ENCODE data around the gene PHF1.
"Not testable (repeated sequence)": the region's sequence is repeated elsewhere in the genome, so short reads cannot be mapped to it uniquely, and the experiment has no call there.

Gene PHF1

DNA sequence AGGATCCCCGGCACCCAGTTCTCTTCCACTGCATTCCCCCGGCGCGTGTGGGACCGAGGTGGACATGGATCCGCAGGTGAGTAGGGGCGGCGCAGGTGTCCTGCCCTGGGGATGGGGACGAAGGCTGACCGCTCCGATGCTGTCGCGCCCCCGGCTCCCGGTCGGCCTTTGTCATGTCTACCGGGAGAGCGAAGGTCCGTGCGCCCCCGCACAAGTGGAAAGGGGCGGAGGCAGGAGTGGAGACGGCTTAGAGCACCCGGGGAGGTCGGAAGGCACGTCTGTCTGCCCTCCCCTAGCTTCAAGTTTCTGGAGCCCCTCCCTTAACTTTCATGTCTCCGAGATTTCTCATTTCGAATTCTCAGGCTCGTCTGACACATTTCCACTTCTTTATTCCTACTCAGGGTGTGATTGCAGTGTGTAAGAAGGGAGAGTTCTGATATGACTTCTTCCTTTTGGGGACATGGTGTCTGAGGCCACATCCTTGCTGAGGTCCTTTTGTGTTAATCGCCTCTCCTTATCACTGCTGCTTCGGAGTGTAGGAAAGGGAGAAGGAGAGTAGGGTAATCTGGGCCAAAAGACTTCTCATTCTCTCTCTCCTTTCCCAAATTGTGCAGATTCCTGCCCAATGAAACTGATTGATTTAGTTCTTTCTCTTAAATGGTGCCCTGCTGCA, 18.8 kb upstream of the PHF1 start:
- DNase-seq (ENCODE audit: low read depth), result peak; percentile 55

- DNase-seq (ENCODE audit: low read depth), result no peak
These were observed 18.2 kb upstream of the PHF1 start for GRCh38 chr6:33392595-33392948.

DNA sequence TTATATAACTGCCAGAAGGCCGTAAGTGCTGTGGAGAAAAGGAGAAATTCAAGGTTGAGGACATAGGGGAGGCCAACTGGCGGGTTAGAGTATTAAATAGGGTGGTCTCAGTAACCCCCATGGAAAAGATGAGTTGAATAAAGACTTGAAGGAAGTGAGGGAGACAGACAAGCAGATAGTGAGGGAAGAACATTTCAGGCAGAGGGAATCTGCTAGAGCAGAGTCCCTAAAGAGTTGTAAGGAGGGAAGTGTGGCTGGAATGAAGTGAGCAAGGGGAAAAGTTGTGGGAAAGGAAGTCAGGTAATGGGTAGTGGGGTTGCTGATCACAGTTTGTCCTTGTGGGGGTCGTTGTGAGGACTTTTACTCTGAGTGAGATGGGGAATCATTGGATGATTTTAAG, 17.8 kb upstream of the PHF1 start:
- no peak for DNase-seq (ENCODE audit: low read depth)

- no peak for DNase-seq (ENCODE audit: low read depth)
These were observed 13.3 kb upstream of the PHF1 start for GRCh38 chr6:33397541-33397940.

DNA sequence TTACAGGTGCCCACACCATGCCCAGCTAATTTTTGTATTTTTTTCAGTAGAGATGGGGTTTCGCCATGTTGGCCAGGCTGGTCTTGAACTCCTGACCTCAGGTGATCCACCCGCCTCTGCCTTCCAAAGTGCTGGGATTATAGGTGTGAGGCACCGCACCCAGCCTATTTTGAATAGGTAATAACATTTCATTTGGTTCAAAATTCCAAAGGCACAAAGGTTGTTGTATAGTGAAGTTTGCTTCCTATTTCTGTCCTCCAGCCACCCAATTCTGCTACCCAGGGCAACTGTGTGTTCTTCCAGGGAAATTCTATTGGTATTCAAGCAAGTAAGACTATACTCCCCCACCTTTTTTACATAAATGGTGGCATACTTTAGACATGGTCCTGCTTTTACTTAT, 12.2 kb upstream of the PHF1 start:
- DNase-seq (ENCODE audit: low read depth), result not testable (repeated sequence)

- DNase-seq (ENCODE audit: low read depth), result not testable (repeated sequence)
These were observed 10.9 kb upstream of the PHF1 start for GRCh38 chr6:33399881-33400280.

GRCh38 chr6:33404884-33405283, 5.9 kb upstream of the PHF1 start:
- no peak for DNase-seq (ENCODE audit: low read depth)

DNA sequence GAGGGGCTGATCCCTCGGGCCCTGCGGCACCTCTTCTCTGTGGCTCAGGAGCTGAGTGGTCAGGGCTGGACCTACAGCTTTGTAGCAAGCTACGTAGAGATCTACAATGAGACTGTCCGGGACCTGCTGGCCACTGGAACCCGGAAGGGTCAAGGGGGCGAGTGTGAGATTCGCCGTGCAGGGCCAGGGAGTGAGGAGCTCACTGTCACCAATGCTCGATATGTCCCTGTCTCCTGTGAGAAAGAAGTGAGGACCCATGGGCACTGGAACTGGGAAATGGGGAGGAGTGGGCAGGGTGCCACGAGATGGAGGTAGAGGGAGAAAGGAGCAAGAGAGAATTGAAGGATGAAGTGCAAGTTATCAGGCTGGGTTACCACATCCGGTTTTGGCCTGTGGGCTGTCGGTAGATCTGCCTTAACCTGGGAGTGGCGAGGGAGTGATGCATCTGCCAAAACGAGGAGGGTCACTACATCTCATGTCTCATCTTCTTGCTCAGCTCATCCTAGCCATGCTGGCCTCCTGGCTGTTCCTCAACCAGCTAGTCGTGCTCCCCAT, 5.4 kb upstream of the PHF1 start:
- no peak for DNase-seq (ENCODE audit: low read depth)

DNA sequence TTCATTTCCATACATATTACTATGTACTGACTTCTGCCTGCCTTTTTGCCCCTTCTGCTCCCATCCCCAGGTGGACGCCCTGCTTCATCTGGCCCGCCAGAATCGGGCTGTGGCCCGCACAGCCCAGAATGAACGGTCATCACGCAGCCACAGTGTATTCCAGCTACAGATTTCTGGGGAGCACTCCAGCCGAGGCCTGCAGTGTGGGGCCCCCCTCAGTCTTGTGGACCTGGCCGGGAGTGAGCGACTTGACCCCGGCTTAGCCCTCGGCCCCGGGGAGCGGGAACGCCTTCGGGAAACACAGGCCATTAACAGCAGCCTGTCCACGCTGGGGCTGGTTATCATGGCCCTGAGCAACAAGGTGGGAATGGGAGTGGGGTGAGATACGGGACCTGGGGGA, 4.7 kb upstream of the PHF1 start:
- DNase-seq (ENCODE audit: low read depth), result no peak

DNA sequence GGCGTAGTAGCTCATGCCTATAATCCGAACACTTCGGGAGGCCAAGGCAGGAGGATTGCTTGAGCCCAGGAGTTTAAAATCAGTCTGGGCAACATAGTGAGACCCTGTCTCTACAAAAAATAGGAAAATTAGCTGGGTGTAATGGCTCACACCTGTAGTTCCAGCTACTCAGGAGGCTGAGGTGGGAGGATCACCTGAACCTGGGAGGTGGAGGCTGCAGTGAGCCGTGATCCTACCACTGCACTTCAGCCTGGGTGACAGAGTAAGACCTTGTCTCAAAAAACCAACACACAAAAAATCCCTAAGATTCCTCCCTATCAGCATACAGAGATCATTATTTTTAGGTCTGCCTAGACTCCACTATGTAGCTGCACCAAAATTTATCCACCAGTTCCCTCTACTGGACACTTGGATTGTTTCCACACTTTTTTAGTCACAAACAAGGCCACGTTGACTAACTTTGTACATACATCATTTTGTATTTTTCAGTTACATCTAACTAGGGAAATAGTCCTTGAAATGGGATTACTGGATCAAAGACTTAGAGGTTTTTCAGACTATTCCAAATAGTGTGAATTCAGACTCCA, 3.6 kb upstream of the PHF1 start:
- DNase-seq (ENCODE audit: low read depth), result peak; percentile 65

- DNase-seq (ENCODE audit: low read depth), result peak; percentile 99
These were observed 634 bp upstream of the PHF1 start for GRCh38 chr6:33410050-33410710.

- DNase-seq (ENCODE audit: low read depth), result no peak
These were observed 805 bp downstream of the PHF1 start for GRCh38 chr6:33411632-33412005.

DNA sequence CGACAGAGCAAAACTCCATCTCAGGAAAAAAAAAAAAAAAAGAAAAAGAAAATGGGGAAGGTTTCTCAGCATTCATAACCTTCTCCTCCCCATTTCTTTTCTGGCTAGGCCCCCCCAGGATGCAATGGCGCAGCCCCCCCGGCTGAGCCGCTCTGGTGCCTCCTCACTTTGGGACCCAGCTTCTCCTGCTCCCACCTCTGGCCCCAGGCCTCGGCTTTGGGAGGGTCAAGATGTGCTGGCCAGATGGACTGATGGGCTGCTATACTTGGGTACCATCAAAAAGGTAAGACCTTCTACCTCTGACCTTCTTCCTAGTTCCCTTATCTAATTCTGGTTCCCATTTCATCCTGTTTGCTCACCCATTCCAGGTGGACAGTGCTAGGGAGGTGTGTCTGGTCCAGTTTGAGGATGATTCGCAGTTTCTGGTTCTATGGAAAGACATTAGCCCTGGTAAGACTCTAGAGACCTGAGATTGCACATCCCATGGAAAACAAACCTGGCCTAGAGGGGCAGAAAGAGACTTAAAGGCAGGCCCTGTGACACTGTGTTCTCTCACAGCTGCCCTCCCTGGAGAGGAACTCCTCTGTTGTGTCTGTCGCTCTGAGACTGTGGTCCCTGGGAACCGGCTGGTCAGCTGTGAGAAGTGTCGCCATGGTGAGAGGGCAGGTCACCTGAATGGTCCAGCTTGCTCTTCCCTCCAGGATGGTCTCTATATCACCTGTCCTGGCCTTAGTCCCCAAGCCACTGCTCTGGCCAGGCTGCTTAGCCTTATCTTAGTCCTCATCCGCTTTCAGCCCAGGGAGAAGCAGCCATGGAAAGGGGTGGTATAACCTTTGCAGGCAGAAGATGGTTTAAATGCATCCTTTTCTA, 1.6 kb downstream of the PHF1 start:
- no peak for DNase-seq (ENCODE audit: low read depth)

DNA sequence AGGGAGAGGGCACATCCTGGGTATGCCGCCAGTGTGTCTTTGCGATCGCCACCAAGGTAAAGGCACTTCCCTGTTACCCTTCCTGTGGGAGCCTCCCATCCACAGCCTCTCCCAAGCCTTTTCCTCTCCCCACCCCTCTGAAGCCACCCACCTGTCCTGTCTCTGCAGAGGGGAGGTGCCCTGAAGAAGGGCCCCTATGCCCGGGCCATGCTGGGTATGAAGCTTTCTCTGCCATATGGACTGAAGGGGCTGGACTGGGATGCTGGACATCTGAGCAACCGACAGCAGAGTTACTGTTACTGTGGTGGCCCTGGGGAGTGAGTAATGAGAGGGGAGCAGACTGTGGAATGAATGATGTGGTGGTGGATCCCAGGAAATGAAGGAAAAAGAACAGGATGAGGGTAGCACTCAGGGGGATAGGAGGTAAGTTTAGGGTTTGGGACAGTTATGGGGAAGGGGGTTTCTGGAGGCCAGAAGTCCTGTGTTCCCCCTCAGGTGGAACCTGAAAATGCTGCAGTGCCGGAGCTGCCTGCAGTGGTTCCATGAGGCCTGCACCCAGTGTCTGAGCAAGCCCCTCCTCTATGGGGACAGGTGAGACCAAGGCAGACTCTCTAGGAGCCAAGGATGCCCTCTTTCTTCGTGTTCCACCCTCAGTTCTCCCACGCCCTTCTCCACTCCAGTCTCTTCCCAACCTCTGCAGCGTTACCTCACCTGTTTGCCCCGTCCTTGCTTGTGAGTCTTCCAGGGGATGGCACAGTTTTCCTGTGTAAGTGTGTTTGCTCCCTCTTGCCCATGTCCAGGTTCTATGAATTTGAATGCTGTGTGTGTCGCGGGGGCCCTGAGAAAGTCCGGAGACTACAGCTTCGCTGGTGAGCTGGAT, 2.7 kb downstream of the PHF1 start:
- DNase-seq (ENCODE audit: low read depth), result no peak

GRCh38 chr6:33414592-33415271, 3.9 kb downstream of the PHF1 start:
- DNase-seq (ENCODE audit: low read depth), result peak; percentile 23

GRCh38 chr6:33415831-33416230, 5.0 kb downstream of the PHF1 start:
- DNase-seq (ENCODE audit: low read depth), result no peak

- peak; percentile 42 for DNase-seq (ENCODE audit: low read depth)
These were observed 5.7 kb downstream of the PHF1 start for GRCh38 chr6:33416386-33417127.

GRCh38 chr6:33417128-33417902, 6.5 kb downstream of the PHF1 start:
- DNase-seq (ENCODE audit: low read depth), result peak; percentile 92
